Activated CD4-positive, CD25-positive, alpha-beta regulatory T cell (primary cell): Measurements from ENCODE around the gene CRYBB3.
"Not testable (repeated sequence)": the region's sequence is repeated elsewhere in the genome, so short reads cannot be mapped to it uniquely, and the experiment has no call there.

Experiments
- DNase-seq, 4 experiments: peaks; one replicate each; lab custom pipeline; 2025; lab: John Stamatoyannopoulos, UW

CRYBB3 gene

DNA sequence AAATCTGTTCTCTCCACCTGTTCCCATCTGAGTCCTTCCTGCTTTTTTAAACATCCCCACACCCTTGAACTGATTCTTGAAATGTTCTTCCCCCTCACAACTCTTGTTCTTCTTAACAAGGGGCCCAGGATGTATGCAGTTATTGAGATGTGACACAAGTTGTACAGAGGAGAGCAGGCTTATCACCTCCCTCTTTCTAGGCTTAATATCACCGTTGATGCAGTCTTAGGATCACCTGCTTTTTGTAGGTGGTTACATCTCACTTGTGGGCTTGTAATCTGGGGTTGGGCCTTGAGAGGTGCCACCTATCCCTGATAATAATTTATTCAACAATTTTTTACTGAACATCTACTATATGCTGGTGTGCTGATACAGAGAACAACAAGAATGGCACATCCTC, 6.2 kb downstream of the CRYBB3 start:
- no peak for DNase-seq

GRCh38 chr22:25206998-25207397, 7.3 kb downstream of the CRYBB3 start:
- DNase-seq, result no peak

GRCh38 chr22:25207553-25208157, 8.0 kb downstream of the CRYBB3 start:
- no peak for DNase-seq

GRCh38 chr22:25208328-25208727, 8.7 kb downstream of the CRYBB3 start:
- DNase-seq, result no peak

DNA sequence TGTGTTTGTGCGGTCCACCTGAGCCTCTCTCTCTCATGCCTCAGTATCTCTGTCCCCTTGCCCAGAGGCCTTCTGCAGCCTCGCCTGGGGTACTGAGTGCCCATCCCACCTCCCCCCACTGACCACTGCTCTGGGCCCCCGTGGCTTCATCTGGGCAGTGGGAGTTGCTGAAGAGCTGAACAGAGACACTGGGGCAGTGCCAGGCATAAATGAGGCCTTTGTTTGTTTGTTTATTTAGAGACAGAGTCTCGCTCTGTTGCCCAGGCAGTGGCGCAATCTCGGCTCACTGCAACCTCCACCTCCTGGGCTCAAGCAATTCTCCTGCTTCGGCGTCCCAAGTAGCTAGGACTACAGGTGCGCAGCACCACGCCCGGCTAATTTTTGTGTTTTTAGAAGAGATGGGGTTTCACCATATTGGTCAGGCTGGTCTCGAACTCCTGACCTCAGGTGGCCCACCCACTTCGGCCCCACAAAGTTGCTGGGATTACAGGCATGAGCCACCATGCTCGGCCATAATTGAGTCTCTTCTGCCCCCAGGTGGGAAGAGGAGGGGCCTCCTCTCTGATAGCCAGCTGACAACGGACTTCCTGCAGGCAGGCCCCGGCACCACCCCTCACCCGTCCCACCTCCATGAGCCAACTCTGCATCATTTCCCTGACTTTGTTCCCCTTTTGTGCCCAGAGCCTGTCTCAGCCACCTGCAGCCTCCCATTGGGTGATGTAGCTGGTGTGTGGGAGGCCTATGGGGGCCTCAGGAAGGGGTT, 9.3 kb downstream of the CRYBB3 start:
- no peak for DNase-seq

DNA sequence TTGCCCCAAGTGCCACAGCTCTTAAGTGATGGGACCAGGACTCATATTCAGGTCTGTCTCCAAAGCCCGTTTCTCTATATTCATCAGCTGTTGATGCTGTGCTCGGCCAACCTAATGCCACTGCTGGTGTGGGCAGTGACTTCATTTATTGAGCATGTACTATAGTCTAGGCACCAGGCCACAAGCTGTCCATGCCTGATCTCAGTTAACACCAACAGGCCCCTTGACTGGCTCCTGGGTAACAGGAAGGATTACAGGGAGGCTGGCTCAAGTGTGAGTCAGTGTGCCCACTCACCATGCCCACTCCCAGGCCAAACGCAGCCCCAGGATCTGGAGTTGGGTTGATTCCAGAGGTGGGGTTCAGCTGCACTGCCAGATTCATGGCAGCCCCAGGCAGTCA, 11.1 kb downstream of the CRYBB3 start:
- DNase-seq, result no peak

DNA sequence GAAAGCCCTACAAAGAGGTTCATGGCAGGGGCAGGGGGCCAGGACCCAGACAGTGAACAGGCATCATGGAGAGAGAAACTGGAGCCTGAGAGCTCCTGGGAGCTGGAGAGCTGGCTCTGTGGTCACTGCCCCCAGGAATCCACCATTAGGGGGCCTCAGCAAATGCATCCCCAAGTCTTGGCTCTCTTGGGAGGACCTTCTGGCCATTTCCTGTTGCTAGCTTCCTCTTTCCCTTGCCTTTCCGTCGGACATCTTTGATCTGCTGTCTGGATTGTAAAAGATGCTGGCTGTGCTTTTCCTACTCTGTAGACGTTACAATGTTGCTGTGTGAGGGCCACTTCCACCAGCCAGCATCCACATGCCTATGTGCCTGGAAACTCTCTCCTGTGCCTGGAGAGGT, 12.7 kb downstream of the CRYBB3 start:
- DNase-seq, result no peak

GRCh38 chr22:25213221-25213620, 13.6 kb downstream of the CRYBB3 start:
- DNase-seq, result no peak

DNA sequence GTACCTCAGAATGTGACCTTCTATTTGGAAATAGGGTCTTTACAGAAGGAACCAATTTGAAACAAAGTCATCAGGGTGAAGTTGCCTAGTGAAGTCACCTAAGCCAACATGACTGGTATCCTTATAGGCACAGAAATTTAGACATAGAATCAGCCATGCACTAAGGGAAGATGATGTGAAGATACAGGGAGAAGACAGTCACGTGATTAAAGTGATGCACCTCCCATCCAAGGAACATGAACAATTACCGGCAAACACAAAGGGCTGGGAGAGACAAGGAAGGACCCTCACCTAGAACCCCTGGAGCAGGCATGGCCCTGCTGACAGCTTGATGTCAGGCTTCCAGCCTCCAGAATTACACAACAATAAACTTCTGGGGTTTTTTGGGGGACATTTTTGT, 16.6 kb downstream of the CRYBB3 start:
- DNase-seq, result no peak

GRCh38 chr22:25219211-25219689, 19.6 kb downstream of the CRYBB3 start, which contains the start of gene CRYBB2:
CRYBB2 (plus strand) TSS chr22:25219639; CDS start chr22:25221430, 1,791 bp downstream.
- no peak for DNase-seq

DNA sequence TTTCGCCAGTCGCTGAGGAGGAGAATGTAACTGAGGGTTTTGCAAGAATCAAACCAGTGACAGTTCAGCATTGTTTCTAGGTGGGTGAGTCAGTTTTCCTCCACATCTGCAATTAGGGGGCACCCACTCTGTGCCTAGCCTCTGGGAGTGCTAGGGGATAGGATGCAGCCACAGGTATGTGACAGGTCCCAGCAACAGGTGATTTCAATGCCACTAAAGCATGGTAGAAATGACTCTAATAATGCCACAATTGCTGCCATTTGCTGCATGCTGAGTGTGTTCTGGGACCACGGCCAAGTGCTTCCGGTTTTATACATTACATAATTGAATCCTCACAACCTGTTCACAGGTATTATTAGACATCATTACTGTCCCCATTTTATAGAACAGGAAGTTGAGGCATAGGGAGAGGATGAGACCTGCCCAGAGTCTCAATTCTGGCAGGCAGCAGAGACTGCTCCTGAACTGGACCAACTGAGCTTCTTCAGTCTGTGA, 20.3 kb downstream of the CRYBB3 start:
- DNase-seq, result no peak

DNA sequence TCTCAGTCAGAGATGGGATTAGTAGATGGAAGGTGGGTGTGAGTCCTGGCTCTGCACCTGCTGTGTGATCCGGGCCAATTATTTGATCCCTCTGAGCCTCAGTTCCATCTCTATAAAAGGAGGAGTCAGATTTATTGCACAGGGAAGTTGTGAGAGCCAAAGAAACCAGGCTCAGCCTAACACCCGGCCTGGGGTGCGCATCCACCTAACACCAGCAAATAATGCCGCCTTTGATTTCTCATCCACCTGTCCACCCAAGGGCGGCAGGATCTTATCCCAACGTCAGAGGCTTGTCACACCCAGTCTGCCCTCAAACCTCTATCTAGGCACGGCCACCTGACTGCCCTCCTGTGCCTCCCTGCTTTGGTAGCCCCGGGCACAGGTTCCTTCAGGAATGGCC, 22.1 kb downstream of the CRYBB3 start:
- no peak for DNase-seq

DNA sequence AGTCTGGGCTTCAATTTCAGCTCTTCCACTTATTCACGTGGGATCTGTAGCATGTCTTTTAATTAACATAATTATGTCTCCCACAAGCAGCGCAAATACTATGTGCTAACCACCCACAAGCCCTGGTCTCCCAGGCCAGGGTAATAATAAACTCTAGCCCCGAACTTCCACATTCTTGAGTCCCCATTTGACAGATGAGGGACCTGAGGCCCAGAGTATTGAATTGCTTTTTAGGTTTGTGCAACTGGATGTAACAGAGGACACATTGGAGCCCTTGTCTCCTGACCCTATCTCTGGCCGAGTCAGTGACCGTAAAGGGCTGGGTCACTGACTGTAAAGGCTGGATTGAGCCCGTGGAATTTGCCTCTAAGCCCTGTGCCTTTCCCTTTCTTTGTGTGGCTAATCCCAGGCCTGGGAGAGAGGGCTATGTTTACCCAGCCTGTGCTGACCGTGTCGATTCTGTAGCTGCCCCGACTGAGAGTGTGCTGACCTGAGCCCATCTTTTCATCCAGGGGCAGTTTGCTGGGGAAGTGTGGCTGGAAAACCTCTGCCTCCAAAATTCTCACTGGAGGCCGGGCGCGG, 23.7 kb downstream of the CRYBB3 start:
- DNase-seq, result no peak

- no peak for DNase-seq
These were observed 29.2 kb downstream of the CRYBB3 start for GRCh38 chr22:25228822-25229221.

DNA sequence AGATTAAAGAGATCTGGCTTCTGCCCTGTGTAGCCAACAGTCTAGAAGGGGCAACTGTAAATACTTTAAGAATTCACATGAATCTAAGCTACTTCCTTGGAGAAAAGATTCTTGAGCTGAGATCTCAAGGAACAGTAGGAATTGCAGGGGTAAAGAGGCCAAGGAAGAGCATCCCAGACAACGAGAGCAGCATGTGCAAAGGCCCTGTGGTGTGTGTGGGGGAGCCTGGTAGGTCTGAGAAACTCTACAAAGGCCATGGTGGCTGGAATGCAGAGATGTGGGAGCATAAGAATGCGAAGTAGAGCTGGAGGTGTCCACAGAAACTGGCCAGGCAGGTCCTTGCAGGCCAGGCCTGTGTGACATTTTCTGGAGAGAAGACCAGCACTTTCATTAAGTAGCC, 31.1 kb downstream of the CRYBB3 start:
- not testable (repeated sequence) for DNase-seq

- DNase-seq, result no peak
These were observed 32.6 kb downstream of the CRYBB3 start for GRCh38 chr22:25232301-25232700.

DNA sequence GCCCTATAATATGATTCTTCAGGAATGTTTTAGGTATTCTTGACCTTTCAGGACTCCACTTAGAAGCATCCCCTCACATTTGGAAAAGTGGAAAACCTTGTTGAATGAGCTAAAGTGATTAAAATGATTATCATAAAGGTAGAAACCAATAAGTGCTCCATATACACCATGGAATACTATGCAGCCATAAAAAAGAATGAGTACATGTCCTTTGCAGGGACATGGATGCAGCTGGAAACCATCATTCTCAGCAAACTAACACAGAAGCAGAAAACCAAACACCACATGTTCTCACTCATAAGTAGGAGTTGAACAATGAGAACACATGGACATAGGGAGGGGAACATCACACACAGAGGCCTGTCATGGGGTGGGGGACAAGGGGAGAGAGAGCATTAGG, 34.0 kb downstream of the CRYBB3 start:
- not testable (repeated sequence) for DNase-seq

DNA sequence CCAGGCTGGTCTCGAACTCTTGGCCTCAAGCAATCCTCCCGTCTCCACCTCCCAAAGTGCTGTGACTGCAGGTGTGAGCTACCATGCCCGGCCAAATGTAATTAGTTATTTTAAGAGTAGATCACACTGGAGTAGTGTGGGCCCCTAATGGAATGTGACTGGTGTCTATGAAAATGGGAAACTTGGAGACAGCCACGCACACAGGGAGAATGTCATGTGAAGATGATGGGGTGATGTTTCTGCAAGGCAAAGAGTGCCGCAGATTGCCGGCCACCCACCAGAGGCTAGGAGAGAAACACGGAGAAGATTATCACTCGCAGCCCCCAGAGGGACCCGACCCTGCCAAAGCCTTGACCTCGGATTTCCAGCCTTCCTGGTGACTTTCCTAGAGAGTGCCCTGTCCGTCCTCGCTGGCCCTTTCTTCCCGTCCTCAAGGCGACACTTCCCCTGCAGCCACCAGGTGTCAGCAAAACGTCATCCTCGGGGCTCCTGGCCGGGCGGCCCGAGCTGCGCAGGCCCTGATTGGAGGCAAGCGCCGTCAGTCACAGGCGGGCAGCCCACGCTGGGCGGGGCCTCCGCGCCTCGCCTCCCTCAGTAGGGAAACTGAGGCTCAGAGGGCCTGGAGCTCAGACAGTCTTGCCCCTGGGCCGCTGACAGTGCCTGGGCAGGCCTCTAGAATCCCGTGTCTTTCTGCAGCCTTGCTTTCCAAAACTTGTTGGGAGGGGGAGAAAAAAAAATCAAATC, 36.1 kb downstream of the CRYBB3 start:
- DNase-seq, result peak in 2 of 4 experiments; percentile 18 to 22

DNA sequence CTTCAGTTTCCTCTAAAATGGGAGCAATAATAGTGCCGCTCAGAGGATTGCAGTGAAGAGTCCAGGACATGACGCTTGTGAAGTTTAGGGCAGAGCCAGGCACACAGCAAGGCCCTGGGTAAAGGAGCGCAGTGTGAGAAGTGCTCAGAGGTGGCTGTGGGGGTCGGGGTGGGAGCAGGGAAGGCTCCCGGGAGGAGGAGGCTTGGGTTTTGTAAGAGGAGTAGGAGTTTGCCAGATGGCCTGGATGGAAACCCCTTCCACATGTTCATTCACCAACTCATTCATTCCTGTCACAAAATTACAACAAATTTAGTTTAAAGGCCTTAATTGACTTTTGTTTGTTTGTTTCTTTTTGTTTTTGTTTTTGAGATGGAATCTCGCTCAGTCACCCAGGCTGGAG, 36.8 kb downstream of the CRYBB3 start:
- DNase-seq, result no peak

GRCh38 chr22:25237503-25237902, 37.8 kb downstream of the CRYBB3 start:
- no peak for DNase-seq

DNA sequence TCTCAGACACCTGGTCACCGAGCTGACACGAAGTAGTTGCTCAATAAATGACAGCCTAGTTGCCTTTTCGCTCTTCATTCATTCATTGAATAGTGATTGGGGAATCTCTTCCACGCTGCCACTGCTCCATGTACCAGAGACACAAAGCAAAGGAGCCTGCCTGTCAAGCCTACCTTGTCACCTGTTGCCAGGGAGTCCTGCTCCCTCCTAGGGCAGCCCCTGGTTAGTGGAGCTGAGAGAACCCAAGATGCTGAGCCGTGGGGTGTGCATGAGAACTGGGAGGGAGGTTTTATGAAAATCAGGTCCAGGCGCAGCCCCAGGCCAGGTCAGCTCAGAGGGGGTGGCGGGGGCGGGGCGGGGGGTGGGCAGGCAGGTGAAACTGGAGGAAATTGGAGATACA, 38.4 kb downstream of the CRYBB3 start:
- DNase-seq, result not testable (repeated sequence)

GRCh38 chr22:25255169-25255568, 55.5 kb downstream of the CRYBB3 start:
- not testable (repeated sequence) for DNase-seq
